GM18907 (cell line): ENCODE results near the gene SCN1B.
"Not testable (repeated sequence)": the region's sequence is repeated elsewhere in the genome, so short reads cannot be mapped to it uniquely, and the experiment has no call there.

Experiments
- ATAC-seq: cut with Tn5 transposase; IDR thresholded peaks from one replicate; pipeline ENCODE4 v1.9.1; 2021; ENCODE audit warnings: mild to moderate bottlenecking, moderate library complexity; ENCODE audit not compliant: unreplicated experiment

The SCN1B gene

GRCh38 chr19:35034588-35035382 lies 4.5 kb downstream of the SCN1B start:
- no peak for ATAC-seq

GRCh38 chr19:35037716-35038622 lies 7.7 kb downstream of the SCN1B start:
- peak; percentile 58 for ATAC-seq

- ATAC-seq = no peak
Measured at GRCh38 chr19:35038623-35039512, 8.6 kb downstream of the SCN1B start.

GRCh38 chr19:35039881-35040825 lies 9.9 kb downstream of the SCN1B start:
- ATAC-seq = no peak

- ATAC-seq = no peak
Measured at GRCh38 chr19:35040826-35041547, 10.7 kb downstream of the SCN1B start.

- ATAC-seq = no peak
Measured at GRCh38 chr19:35041548-35042055, 11.3 kb downstream of the SCN1B start, which contains the start of gene HPN. TSS of gene HPN (plus strand) at chr19:35041721. CDS start at chr19:35042507, 786 bp downstream.

GRCh38 chr19:35042056-35042730 lies 11.9 kb downstream of the SCN1B start:
- no peak for ATAC-seq

- no peak for ATAC-seq
Measured at GRCh38 chr19:35042954-35043604, 12.8 kb downstream of the SCN1B start.

GRCh38 chr19:35043906-35044305 lies 13.6 kb downstream of the SCN1B start:
- no peak for ATAC-seq

- no peak for ATAC-seq
Measured at GRCh38 chr19:35044317-35045117, 14.2 kb downstream of the SCN1B start.

- ATAC-seq = peak; percentile 71
Measured at GRCh38 chr19:35045667-35046300, 15.5 kb downstream of the SCN1B start.

- ATAC-seq = no peak
Measured at GRCh38 chr19:35046461-35046860, 16.2 kb downstream of the SCN1B start.

- ATAC-seq = no peak
Measured at GRCh38 chr19:35048911-35049411, 18.7 kb downstream of the SCN1B start.

- ATAC-seq = no peak
Measured at GRCh38 chr19:35049456-35049855, 19.2 kb downstream of the SCN1B start.

GRCh38 chr19:35050662-35051061 lies 20.4 kb downstream of the SCN1B start:
- not testable (repeated sequence) for ATAC-seq

GRCh38 chr19:35051268-35051667 lies 21.0 kb downstream of the SCN1B start:
- not testable (repeated sequence) for ATAC-seq
